ENCODE results near the gene CHST5. TPM values are rescaled to one million over a fixed set of nuclear protein-coding genes. Genes with fewer than 3 reads are reported as not detected.
A peak's percentile ranks its signal among the peaks of the same experiment; 100 is the strongest.

The CHST5 gene
- total and polyA plus RNA-seq, 7 donors: 0.41 to 18.3 (median 15.0) TPM; not detected in 3

- intact Hi-C loops (cut with DNase I): loop anchor here (2.0 kb wide), 1 partner anchor 57 kb away; the partner anchor contains the start of gene ADAT1
- Histone ChIP-seq H3K4me3 (peak overlapping the region; percentile 92 to 99 (median 94)), H3K9me3 (no peaks in the 10 kb centered on the region), H3K4me1 (peaks cover 0 to 50% (median 35%) of the 10 kb centered on the region in 4 donors), H3K27me3 (no peaks in the 10 kb centered on the region), H3K27ac (peak overlapping the region; percentile 81 to 90 (median 84)), H3K36me3 (peaks cover 7 to 31% (median 24%) of the 10 kb centered on the region in 4 donors)
- 4 to 14% methylated on average over 15 of the region's 15 CpGs for WGBS, 2 donors
- no peak for DNase-seq
- TF ChIP-seq, protein P1, sequence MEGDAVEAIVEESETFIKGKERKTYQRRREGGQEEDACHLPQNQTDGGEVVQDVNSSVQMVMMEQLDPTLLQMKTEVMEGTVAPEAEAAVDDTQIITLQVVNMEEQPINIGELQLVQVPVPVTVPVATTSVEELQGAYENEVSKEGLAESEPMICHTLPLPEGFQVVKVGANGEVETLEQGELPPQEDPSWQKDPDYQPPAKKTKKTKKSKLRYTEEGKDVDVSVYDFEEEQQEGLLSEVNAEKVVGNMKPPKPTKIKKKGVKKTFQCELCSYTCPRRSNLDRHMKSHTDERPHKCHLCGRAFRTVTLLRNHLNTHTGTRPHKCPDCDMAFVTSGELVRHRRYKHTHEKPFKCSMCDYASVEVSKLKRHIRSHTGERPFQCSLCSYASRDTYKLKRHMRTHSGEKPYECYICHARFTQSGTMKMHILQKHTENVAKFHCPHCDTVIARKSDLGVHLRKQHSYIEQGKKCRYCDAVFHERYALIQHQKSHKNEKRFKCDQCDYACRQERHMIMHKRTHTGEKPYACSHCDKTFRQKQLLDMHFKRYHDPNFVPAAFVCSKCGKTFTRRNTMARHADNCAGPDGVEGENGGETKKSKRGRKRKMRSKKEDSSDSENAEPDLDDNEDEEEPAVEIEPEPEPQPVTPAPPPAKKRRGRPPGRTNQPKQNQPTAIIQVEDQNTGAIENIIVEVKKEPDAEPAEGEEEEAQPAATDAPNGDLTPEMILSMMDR (IDR thresholded peaks at IDR 0.05): no peak
- TF ChIP-seq EP300 (IDR thresholded peaks at IDR 0.05) (no peak), POLR2A (IDR thresholded peaks at IDR 0.05) (no peak), POLR2AphosphoS5 (IDR thresholded peaks at IDR 0.05) (no peak)
Measured at GRCh38 chr16:75565640-75566039, 29.7 kb upstream of the CHST5 start.

- WGBS, 2 donors: 71 to 74% methylated on average over 10 of the region's 10 CpGs
Measured at GRCh38 chr16:75559564-75560372, 23.9 kb upstream of the CHST5 start.

GRCh38 chr16:75558846-75559401 is 23.0 kb upstream of the CHST5 start:
- Histone ChIP-seq H3K36me3 (no peaks in the 10 kb centered on the region), H3K27ac (no peak overlapping the region), H3K27me3 (no peaks in the 10 kb centered on the region), H3K4me1 (peaks cover 0 to 12% (median 9%) of the 10 kb centered on the region in 4 donors), H3K9me3 (no peaks in the 10 kb centered on the region), H3K4me3 (no peak overlapping the region)
- WGBS, 2 donors: 83% methylated on average over 2 of the region's 2 CpGs
- TF ChIP-seq, protein P1 (IDR thresholded peaks at IDR 0.05): no peak
- TF ChIP-seq POLR2A (IDR thresholded peaks at IDR 0.05): no peak
- no peak for TF ChIP-seq EP300 (IDR thresholded peaks at IDR 0.05)
- no peak for TF ChIP-seq POLR2AphosphoS5 (IDR thresholded peaks at IDR 0.05)
- intact Hi-C loops (cut with DNase I): loop anchor here (5.0 kb wide), 3 partner anchors 42 to 127 kb away; partner anchors contain the start of genes CFDP1, KARS1 and TERF2IP
- DNase-seq: no peak

More at GRCh38 chr16:75559564-75560372, 23.9 kb upstream of the CHST5 start:
- no peak overlapping the region for H3K27ac ChIP-seq
- no peak overlapping the region for H3K4me3 ChIP-seq
- intact Hi-C loops (cut with DNase I): loop anchor here (5.0 kb wide), 3 partner anchors 42 to 127 kb away; partner anchors contain the start of genes CFDP1, KARS1 and TERF2IP
- peaks cover 0 to 11% (median 6%) of the 10 kb centered on the region in 4 donors for H3K4me1 ChIP-seq
- no peak for DNase-seq
- no peaks in the 10 kb centered on the region for H3K36me3 ChIP-seq
- H3K27me3 ChIP-seq: no peaks in the 10 kb centered on the region
- H3K9me3 ChIP-seq: no peaks in the 10 kb centered on the region
- TF ChIP-seq, protein P1 (IDR thresholded peaks at IDR 0.05): no peak
- TF ChIP-seq POLR2AphosphoS5 (IDR thresholded peaks at IDR 0.05) (no peak), EP300 (IDR thresholded peaks at IDR 0.05) (no peak), POLR2A (IDR thresholded peaks at IDR 0.05) (no peak)

DNA sequence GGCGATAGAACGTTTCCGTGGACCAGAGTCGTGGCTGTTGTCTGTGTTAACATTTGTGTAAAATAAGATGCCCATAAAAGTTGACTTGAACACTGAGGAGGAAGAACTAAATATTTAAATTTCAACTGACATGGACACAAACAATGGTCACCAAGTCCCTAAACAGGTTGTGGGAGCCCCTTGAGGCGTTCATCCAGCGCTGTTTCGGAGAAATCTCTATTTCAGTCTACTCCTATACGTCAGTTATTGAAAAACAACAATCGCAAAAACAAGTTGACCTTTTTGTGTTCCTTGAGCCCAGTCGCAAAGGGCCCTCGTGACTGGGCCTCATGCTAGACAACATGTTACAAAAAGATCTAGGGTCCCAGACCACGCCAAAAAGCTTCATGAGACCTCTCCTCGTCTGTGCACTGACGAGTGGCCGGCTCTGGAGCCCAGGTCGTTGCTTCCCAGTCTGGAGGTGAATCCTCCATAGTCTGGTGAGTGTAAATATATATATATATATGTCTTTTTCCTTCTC is 20.6 kb upstream of the CHST5 start:
- Histone ChIP-seq H3K4me1 (peaks cover 0 to 12% (median 9%) of the 10 kb centered on the region in 4 donors), H3K36me3 (no peaks in the 10 kb centered on the region), H3K9me3 (no peaks in the 10 kb centered on the region), H3K27ac (peak overlapping the region; percentile 81 to 86 (median 83)), H3K27me3 (no peaks in the 10 kb centered on the region), H3K4me3 (peak overlapping the region; percentile 45 to 77 (median 68))
- DNase-seq: no peak
- 50 to 52% methylated on average over 16 of the region's 16 CpGs for WGBS, 2 donors
- TF ChIP-seq POLR2AphosphoS5 (IDR thresholded peaks at IDR 0.05) (no peak), POLR2A (IDR thresholded peaks at IDR 0.05) (peak; percentile 39 to 41), EP300 (IDR thresholded peaks at IDR 0.05) (no peak)
- TF ChIP-seq, protein P1 (IDR thresholded peaks at IDR 0.05): no peak
- intact Hi-C loops (cut with DNase I): loop anchor here (2.0 to 5.0 kb wide), 4 partner anchors 39 to 124 kb away; partner anchors contain the start of genes ADAT1, CFDP1, KARS1 and TERF2IP
